Hematopoietic multipotent progenitor cell treated with erythropoietin and hydrocortisone succinate and interleukin-3 and kit ligand, for 6 days (in vitro differentiated cells): Measurements from ENCODE around the gene FANCE.
A peak's percentile ranks its signal among the peaks of the same experiment; 100 is the strongest.

Experiments used
- DNase-seq: peaks from one replicate; pipeline ENCODE4 v3.0.0-alpha.2; 2015

The FANCE gene, protein sequence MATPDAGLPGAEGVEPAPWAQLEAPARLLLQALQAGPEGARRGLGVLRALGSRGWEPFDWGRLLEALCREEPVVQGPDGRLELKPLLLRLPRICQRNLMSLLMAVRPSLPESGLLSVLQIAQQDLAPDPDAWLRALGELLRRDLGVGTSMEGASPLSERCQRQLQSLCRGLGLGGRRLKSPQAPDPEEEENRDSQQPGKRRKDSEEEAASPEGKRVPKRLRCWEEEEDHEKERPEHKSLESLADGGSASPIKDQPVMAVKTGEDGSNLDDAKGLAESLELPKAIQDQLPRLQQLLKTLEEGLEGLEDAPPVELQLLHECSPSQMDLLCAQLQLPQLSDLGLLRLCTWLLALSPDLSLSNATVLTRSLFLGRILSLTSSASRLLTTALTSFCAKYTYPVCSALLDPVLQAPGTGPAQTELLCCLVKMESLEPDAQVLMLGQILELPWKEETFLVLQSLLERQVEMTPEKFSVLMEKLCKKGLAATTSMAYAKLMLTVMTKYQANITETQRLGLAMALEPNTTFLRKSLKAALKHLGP

DNA sequence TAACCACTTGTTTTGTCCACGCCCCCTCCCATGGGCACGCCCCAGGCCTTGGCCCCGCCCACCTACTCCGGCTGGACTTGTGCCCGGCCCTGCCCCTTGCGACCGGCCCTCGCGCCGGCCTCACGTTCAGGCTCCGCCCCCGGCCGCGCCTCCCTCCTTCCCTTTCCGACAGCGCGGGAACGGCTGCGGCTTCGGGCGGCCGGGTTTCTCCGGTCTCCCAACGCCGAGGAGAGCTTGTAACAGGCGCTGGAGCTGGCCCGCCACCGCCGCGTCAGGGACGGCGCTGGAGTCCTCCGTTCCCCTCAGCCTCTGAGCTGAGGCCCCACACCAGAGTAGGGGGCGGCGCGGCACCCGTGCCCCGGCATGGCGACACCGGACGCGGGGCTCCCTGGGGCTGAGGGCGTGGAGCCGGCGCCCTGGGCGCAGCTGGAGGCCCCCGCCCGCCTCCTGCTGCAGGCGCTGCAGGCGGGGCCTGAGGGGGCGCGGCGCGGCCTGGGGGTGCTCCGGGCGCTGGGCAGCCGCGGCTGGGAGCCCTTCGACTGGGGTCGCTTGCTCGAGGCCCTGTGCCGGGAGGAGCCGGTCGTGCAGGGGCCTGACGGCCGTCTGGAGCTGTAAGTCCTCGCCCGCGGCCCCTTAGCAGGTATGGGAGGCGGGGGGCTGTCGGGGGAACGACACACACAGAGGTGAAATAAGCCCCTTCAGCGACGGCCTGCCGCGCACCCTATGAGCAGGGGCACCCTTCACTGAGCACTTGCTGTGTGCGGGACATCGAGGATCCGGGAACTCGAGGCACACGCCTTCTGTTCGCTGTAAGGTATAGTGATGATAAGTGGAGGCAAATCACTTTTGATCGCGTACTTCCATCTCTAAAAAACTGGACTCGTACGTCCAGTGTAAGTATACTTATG is at the start of gene FANCE:
FANCE (plus strand) TSS at position 156 of the 908 bp plus-strand sequence; CDS start at position 364, 208 bp downstream.
- DNase-seq = peak; percentile 94

DNA sequence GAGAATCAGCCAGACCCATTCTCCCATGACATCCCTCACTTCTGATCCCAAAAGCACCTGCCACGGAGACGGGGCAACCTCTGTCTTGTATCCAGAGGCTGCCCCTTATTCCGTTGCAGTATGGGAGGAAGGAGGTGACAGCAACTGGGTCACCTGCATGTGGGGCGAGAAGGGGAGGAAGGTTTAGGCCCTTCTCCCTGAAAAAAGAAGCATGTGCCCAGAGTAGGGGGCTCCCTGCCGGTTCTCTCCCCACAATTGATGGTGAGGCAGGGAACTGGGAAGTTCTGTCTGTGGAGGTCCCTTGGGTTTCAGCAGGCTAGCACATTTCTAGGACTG is 49.3 kb upstream of the FANCE start:
- no peak for DNase-seq

DNA sequence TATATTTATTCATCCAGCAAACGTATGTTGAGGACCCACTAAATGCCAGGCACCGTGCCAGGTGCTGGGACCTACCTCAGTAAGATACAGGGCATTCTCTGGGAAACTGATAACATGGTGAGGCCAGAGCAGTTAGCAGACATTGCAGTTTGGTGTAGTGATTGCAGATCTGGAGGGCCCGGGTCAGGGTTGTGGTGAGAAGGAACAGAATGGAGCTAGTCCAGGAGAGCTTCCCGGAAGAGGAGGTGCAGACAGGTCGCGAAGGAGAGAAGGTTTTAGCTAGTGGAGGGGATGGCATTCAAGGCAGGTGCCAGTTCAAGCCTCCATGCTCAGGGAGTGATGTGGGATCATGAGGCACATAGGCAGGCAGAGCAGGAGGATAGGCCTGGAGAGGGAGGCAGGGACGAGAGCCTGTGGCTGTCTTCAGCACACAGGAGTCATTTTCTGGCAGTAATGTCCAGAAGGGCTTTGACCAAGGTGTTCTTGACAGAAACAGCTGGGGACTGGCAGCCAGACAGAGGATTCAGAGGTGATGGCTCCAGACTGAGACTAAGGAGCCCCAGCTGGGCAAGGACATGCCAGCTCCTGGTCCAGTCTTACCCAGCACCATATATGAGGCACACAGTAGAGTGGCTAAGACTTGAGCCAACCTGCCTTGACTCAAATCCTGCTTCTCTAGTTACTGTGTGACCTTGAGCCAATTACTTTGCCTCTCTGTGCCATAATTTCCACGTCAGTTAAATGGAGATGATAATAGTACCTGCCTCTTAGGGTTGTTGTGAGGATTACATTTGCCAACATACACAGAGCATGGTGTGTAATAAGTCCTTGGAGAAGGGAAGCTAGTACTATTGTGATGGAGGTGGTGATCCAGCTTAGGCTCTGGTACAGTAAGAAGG is 48.3 kb upstream of the FANCE start:
- DNase-seq = no peak

DNA sequence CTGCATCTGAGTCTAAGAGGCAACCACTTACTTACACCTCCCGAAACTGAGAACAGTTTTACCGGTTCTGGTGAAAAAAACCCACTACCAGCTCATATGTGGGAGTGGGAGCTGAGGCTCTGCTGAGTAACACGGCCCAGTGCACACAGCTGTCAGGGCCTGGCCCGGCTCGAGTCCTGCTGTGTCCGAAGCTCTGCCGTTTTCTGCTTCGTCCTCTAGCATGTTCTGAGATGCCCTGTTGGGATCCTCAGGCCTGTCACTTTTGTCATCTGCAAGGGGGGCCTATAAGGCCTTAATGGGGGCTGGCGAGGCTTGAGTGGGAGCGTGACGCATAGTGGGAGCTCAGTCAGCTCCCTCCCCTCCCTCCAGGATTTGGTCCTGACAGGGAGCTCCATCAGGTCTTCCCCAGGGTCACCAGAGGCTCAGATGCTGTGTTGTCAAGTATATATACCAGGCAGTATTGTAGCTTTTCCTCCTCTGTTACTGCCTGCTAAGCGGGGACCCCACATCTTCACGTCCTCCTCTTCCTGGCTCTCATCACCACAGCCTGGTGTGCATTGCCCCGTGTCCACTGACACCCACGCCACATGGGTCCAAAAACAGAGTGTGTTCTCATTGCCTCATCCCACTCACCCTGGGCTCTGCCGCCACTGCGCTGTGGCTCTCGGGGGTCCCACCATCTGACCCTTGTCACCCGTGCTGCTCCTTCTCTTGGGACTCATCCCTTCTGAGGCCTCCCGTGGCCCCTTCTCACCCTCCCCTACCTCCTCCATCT is 45.2 kb upstream of the FANCE start:
- no peak for DNase-seq

DNA sequence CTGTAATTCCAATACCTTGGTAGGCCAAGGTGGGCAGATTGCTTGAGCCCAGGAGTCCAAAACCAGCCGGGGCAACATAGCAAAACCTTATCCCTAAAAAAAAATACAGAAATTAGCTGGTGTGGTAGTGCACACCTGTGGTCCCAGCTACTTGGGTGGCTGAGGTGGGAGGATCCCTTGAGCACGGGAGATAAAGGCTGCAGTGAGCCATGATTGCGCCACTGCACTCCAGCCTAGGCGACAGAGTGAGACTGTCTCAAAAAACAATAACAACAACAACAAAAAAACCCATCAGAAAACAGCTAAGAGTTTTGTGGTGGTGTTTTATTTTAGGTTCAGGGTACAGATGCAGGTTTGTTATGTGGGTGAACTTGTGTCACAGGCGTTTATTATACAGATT is 42.9 kb upstream of the FANCE start:
- DNase-seq = no peak

DNA sequence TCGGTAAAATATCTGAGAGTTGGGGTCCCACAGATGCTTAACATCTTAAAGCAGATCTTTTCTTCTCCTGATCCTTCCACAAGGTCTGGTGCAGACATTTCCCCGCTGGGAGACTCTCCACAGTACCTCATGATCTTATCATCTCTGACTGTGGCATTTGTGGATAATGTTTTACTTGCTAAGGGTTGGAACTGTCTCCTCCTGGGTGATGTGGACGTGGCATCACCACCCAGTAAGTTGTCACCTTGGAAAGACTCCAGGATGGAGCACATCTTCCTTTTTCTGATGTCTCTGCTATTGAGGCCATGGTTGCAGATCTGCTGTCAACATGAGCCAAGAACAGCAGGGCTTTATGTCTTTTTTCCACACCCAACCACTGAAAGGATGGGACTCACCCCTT is 42.0 kb upstream of the FANCE start:
- no peak for DNase-seq

DNA sequence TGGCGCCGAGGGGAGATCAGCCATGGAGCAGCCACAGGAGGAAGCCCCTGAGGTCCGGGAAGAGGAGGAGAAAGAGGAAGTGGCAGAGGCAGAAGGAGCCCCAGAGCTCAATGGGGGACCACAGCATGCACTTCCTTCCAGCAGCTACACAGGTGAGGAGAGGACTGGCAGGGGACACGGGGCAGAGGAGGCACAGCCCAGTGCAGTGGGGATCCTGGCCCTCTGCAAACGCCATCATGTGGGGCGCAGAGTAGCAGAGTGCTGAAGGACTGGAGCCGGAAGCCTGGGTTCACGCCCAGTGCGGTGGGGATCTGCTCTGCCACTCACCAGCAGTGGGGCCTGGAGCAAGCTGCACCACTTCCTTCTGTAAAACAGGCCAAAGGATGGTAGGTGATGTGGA is 41.1 kb upstream of the FANCE start:
- no peak for DNase-seq

DNA sequence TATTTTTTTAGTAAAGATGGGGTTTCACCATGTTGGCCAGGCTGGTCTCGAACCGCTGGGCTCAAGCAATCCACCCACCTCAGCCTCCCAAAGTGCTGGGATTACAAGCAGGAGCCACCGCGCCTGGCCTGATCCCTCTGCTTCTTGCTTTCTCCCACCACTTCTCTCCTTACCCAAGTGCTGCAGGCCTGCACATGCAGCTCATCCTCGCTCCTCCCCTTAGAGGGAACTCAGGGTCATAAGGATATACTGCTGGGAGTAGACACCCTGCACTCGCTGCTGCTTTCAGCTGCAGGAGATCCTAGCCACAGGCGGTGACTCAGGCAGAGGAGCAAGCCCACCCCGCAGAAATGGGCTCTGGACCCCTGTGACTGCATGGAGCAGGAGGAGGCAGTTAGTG is 40.0 kb upstream of the FANCE start:
- no peak for DNase-seq

DNA sequence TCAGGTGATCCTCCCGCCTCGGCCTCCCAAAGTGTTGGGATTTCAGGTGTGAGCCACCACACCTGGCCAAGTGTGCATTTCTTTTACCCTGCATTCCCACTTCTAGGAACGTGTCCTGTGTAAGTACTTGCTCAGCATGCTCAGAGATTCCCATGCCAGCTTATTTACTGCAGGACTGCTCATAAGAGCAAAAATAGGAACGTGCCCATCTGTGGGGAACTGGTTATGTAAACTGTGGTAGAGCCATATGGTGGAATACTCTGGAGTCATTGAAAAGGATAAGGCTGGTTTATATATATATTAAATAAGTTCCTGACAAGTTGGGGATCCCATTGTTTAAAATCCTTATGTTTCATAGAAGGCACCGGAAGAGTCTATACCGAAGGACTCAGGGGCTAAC is 38.2 kb upstream of the FANCE start:
- DNase-seq = no peak

DNA sequence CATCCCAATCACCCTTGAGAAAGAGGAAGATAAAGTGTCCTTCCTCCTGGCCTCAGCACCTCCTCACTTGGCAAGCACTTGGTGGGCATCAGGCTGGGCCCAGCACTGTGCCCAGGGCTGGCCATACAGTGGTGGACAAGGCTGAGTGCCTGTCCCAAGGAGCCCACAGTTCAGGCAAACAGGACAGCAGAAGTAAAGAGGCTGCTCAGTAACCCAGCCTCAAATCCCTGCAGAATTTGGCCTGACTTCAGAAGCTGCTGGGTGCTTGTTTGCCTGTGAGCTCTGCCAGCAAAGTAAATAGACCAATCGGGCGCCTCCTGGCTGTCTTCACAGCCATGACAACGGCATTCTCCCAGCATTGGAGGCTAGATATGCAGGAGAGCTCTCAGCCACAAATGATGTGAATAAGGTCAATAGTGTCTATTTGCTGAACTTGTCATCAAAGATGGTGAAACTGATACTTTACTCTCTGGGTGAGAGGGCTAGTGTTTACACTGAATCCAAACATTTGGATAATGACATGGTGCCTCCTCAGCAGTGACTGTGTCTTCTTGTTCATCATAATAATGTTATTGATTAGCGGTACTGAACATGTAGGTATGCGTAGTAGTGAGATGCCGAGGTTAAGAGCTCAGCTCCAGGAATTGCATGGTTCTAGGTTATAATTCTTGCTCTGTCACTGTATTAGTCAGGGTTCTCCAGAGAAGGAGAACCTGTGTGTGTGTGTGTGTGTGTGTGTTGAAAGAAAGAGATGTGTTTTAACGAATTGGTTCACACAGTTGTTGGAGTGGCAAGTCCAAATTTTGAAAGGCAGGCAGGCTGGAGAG is 36.9 kb upstream of the FANCE start:
- peak; percentile 56 for DNase-seq

DNA sequence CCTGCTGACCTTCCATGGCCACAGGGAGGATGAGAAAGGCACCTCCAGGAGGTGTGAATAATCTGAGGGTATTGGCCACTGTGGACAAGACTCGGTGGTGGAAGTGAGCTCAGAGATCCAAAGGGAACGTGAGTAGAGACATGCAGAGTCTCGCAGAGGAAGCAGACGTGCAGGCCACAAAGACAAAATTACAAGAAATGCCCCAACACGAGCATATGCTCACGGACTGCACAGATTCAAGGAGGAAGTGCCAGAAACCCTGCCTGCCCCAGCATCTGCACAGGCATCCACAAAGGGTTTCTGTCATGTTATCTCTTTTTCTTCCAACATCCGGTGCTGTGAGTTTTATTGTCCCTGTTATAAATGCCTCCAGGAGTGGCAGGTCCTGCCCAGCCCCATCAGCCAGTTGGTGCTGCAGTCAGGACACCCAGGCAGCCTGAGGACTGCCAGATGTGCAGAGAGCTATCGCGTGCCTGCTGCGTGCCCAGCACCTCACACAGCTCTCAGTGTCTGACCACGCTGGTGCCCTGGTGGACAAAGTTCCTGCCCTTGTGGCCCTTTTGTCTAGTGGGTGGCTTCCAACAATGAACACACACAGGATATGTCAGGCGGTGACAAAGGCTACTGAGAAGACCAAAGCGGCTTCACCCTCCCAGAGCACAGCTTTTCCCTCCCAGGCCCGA is 34.0 kb upstream of the FANCE start:
- DNase-seq = peak; percentile 39

DNA sequence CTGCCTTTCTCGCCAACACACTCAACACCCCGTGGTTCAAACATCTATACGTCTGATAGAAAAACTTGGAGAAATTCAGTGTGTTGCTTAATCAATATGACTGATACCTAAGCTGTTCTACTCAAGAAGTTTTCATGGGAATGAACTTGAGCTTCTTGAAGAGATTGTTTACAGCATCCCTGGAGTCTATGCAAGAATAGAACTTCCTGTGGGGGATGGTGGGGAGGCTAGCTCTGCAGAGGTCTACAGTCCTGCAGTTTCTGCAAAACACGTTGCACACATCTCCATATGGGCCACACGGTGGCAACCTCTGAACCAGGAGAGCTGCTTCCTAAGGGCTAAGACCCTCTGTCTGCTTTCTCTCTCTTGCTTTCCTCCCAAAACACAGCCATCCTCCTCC is 32.7 kb upstream of the FANCE start:
- DNase-seq = peak; percentile 40

DNA sequence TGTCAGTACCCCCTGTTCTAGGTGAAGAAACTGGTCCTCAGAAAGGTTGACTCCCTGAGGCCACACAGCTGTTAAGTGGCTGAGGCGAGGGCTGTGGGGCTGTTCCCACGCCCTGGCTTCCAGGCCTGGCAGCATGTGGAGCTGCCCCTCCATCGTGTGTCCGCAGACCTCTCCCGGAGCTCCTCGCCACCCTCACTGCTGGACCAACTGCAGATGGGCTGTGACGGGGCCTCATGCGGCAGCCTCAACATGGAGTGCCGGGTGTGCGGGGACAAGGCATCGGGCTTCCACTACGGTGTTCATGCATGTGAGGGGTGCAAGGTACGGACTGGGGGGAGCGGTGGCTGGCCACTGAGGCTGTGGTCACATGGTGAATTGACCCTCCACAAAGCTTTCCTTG is 32.2 kb upstream of the FANCE start:
- DNase-seq = no peak

DNA sequence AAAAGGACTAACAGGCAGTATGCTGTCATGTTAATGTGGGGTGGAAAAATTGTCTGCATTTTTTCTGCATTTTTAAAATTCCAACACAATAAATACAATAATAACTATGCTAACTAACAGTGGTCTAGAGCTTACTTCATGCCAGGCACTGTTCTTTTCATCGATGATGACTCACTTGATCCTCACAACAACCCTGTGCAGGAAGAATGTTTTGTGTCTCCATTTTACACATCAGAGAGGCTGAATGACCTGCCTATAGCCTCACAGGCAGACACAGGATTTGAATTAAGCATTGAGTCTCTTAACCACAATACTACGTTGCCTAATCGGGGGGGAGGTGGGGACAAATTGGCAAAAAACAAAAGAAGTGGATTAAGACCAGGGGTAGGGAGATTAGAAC is 26.9 kb upstream of the FANCE start:
- DNase-seq = no peak

DNA sequence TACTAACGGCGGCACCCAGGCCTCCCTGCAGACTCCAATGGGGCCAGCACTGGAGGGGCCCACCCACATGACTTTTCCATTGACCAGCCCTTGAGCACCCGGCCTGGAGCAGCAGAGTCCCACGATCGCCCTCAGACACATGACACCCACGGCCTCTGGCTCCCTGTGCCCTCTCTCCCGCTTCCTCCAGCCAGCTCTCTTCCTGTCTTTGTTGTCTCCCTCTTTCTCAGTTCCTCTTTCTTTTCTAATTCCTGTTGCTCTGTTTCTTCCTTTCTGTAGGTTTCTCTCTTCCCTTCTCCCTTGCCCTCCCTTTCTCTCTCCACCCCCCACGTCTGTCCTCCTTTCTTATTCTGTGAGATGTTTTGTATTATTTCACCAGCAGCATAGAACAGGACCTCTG is 26.1 kb upstream of the FANCE start:
- DNase-seq = no peak

DNA sequence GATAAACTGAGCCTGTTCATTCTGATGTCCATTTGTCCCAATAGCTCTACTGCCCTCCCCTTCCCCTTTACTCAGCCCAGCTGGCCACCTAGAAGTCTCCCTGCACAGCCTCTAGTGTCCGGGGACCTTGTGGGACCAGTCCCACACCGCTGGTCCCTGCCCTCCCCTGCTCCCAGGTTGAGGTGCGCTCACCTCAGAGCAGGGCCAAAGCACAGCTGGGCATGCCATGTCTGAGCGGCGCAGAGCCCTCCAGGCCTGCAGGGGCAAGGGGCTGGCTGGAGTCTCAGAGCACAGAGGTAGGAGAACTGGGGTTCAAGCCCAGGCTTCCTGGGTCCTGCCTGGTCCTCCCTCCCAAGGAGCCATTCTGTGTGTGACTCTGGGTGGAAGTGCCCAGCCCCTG is 24.7 kb upstream of the FANCE start:
- DNase-seq = no peak

DNA sequence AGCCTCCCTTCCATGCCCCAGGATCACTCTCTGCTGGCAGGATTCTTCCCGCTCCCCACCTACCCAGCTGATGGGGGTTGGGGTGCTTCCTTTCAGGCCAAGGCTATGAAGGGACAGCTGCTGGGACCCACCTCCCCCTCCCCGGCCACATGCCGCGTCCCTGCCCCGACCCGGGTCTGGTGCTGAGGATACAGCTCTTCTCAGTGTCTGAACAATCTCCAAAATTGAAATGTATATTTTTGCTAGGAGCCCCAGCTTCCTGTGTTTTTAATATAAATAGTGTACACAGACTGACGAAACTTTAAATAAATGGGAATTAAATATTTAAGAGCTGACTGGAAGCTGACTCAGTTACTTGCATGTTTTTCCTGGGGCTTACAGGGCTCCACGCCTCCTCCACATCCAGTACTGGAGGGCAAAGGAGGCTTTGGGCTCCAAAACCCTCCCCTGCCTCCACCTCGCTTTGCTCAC is 24.3 kb upstream of the FANCE start:
- DNase-seq = no peak

DNA sequence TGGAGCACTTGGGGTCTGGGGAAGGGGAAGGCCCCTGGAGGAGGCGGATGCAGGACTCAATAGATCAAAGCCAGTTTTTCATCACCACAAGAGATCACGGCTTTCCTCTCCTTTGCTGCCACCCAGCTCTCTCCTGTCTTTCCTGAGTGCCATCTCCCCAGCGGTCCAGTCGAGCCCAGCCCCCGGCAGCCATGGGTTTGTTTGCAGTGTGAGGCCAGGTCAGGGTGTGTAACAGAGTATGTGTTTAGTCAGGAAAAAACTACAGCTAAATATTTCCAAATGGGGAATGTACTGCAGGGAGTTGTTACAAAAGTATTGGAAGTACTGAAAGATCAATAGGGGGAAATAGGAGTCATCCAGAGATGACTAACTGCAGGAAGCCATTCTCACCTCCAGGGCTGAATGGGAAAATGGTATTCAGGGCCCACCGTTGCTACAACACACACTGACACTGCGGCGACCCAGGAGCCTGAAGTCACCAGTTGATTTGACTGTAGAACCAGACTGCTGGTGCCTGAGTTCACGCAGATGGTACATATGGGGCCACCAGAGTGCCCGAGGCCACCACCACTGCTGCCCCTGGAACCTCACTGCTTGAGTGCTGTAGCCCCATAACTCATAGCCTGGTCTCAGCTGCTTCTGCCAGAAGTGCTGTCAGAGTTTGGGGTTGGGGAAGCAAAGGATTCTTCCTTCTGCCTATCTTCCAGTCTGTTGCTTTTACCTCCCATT is 23.6 kb upstream of the FANCE start:
- DNase-seq = no peak

DNA sequence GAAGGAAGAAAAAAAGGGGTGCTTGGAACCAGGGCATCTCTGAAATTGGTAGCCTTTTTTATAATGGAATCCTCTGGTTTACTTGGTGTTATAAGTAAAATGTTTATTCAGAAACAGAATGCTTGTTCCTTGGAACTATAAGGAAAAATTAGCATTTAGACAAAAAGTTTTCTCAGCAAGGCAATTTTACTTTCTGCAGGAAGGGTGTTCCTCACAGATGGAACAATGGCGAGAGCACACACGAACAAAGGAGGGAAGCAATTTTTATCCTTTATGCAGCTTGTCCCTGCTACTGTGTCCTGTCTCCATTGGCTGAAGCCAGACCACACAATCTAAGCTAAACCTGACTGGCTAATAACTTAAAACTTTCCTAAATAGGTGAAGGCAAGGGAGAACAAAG is 22.7 kb upstream of the FANCE start:
- DNase-seq = no peak

DNA sequence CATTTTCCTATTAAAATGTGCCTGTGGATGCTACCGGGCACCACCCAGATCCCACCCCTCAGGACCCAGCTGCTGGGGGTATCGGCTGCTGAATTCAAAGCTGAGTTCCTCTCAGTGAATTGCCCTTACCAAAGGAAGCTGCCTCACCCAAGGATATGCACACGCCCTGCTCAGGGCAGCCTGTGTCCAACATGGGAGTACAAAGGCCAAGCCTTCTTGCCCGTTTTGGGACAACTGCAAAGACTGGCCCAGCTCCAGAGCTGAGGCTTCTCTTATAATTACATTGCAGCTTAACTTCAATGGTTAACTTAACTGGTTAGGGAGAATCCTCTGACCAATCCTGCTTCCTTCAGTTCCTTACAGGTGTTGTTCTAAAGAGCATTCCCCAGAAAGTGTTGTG is 19.8 kb upstream of the FANCE start:
- DNase-seq = no peak
